D721Med (cell line): ENCODE results near the gene LSG1.

Experiments used
- DNase-seq: peaks from one replicate; pipeline ENCODE4 v3.0.0; 2011; ENCODE audit warnings: low spot score; ENCODE audit not compliant: insufficient read length
- FAIRE-seq: peaks from 2 replicates; lab custom pipeline; 2011; peaks lifted over from hg19 to GRCh38; lab: Jason Lieb, UNC
- CTCF ChIP-seq: IDR thresholded peaks from 2 replicates; pipeline ENCODE4 v1.5.1; 2012; ENCODE audit warnings: mild to moderate bottlenecking, control low read depth; ENCODE audit not compliant: insufficient read depth; ENCODE audit errors: missing control alignments

Gene LSG1

GRCh38 chr3:194671900-194672808 lies at the start of gene LSG1:
Gene LSG1 (minus strand): TSS chr3:194672191. CDS start chr3:194672162, 29 bp downstream.
- no peak for FAIRE-seq
- TF ChIP-seq CTCF, result no peak
- peak; percentile 71 for DNase-seq

GRCh38 chr3:194720048-194720447 lies 48.1 kb upstream of the LSG1 start:
- DNase-seq (no peak), FAIRE-seq (no peak)
- TF ChIP-seq CTCF, result no peak

- no peak for TF ChIP-seq CTCF
- FAIRE-seq, result no peak
- DNase-seq, result no peak
These were observed 46.1 kb upstream of the LSG1 start for GRCh38 chr3:194718079-194718478.

- TF ChIP-seq CTCF, result no peak
- FAIRE-seq (no peak), DNase-seq (no peak)
These were observed 43.2 kb upstream of the LSG1 start for GRCh38 chr3:194715022-194715800.

GRCh38 chr3:194714564-194714963 lies 42.6 kb upstream of the LSG1 start:
- no peak for DNase-seq
- FAIRE-seq, result no peak
- no peak for TF ChIP-seq CTCF

- FAIRE-seq, result no peak
- DNase-seq, result no peak
- TF ChIP-seq CTCF, result no peak
These were observed 42.1 kb upstream of the LSG1 start for GRCh38 chr3:194714137-194714455.
